Measurements from ENCODE around the gene OR2B2.

OR2B2 gene

GRCh38 chr6:27893059-27893835 is 18.9 kb downstream of the OR2B2 start:
- peak; percentile 97 for DNase-seq

- no peak for DNase-seq
These were observed 19.5 kb downstream of the OR2B2 start for GRCh38 chr6:27892649-27893058.

- DNase-seq, result no peak
These were observed 20.8 kb downstream of the OR2B2 start for GRCh38 chr6:27891320-27891875.

- DNase-seq, result peak; percentile 74
These were observed 21.5 kb downstream of the OR2B2 start for GRCh38 chr6:27890445-27891319.

- no peak for DNase-seq
These were observed 22.4 kb downstream of the OR2B2 start for GRCh38 chr6:27889628-27890444.

GRCh38 chr6:27889275-27889627 is 22.9 kb downstream of the OR2B2 start:
- no peak for DNase-seq

GRCh38 chr6:27888566-27888965 is 23.6 kb downstream of the OR2B2 start:
- no peak for DNase-seq

GRCh38 chr6:27886073-27886472 is 26.1 kb downstream of the OR2B2 start:
- no peak for DNase-seq

GRCh38 chr6:27883136-27883535 is 29.1 kb downstream of the OR2B2 start:
- no peak for DNase-seq

- no peak for DNase-seq
These were observed 29.6 kb downstream of the OR2B2 start for GRCh38 chr6:27882624-27883023.

- no peak for DNase-seq
These were observed 32.4 kb downstream of the OR2B2 start for GRCh38 chr6:27879837-27880236.

- DNase-seq, result no peak
These were observed 38.2 kb downstream of the OR2B2 start for GRCh38 chr6:27874016-27874415.

- DNase-seq, result no peak
These were observed 38.9 kb downstream of the OR2B2 start for GRCh38 chr6:27873021-27873940.

- no peak for DNase-seq
These were observed 39.6 kb downstream of the OR2B2 start for GRCh38 chr6:27872642-27873020.

- peak; percentile 68 for DNase-seq
These were observed 40.1 kb downstream of the OR2B2 start for GRCh38 chr6:27871924-27872638.

GRCh38 chr6:27870291-27870870 is 41.8 kb downstream of the OR2B2 start:
- no peak for DNase-seq

GRCh38 chr6:27868311-27868710 is 43.9 kb downstream of the OR2B2 start:
- no peak for DNase-seq

- no peak for DNase-seq
These were observed 44.3 kb downstream of the OR2B2 start for GRCh38 chr6:27867945-27868300.

- no peak for DNase-seq
These were observed 44.9 kb downstream of the OR2B2 start for GRCh38 chr6:27867051-27867944.

Data from SIG-M5 (cell line).